Measurements from ENCODE around the gene SACM1L.

DNA sequence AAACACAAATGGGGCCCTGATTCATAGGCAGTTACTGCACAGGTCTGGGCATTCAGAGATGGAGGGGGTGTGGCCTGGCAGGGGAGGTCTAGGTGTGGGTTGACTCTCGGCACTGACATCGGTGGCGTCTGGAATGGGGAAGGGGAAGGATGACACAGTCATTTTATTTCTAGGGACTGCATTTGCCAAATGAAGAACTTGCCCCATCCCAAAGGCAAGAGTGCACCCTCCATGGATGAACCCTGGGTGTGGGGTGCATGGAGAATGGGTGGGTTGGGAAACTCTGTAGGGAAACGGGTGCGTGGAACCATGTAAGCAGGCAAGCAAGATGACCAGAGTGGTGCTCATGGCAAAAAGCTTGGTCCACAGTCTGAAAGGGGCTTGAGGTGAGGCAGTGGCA lies 82.6 kb downstream of the SACM1L start:
- TF ChIP-seq EZH2 (optimal IDR thresholded peaks at IDR 0.05; ENCODE audit: low read depth, low read length) = no peak
- no peak for TF ChIP-seq CTCF (IDR thresholded peaks at IDR 0.05; ENCODE audit: low read length)

Measured in MM.1S (cell line).